ENCODE measurements around the gene PMS1. TPM values are rescaled to one million over a fixed set of nuclear protein-coding genes. Genes with fewer than 3 reads are reported as not detected.
A peak's percentile ranks its signal among the peaks of the same experiment; 100 is the strongest.

The PMS1 gene
- polyA plus RNA-seq, 1 of the 3 experiments (the other 2 are of a cell fraction), result 7.7 TPM

DNA sequence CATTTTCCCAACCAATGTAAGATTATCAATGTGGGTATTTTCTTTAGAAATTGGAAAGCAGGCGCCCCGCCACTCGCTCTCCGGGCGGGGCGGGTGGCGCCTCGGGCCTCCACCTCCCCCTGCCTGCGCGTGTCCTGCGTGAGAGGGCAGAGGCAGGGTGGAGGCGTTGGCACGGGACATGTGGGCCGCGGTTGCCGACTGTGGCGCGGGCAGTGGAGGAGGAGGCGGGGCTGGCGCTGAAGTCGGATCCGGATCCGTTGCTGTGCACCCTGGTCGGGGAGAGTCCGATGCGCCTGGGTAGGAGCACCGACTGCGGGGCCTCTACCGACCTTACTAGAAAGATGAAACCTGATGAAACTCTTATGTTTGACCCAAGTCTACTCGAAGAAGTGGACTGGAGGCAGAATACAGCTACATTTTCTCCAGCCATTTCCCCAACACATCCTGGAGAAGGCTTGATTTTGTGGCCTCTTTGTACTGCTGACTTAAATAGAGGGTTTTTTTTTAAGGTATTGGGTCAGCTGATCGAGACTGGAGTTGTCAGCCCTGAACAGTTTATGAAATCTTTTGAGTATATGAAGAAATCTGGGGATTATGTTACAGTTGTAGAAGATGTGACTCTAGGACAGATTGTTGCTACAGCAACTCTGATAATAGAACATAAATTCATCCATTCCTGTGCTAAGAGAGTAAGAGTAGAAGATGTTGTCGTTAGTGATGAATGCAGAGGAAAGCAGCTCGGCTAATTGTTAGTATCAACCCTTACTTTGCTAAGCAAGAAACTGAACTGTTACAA, 37.9 kb downstream of the PMS1 start:
- no peaks in the 10 kb centered on the region for H3K27me3 ChIP-seq (ENCODE audit: insufficient read depth)
- H3F3A ChIP-seq (replicated peaks; ENCODE audit: insufficient read depth), result peaks cover 23% of the 10 kb centered on the region
- no peaks in the 10 kb centered on the region for H3K9me2 ChIP-seq
- peak overlapping the region in 1 of 2 experiments; percentile 40; a peak in 1 of 4 replicates for H3K27ac ChIP-seq (ENCODE audit: low read depth in 2 of 2, low read length in 1 of 2)
- ChIA-PET POLR2A (no interaction called here), CTCF (no interaction called here)
- H3K9me3 ChIP-seq, result no peaks in the 10 kb centered on the region
- TF ChIP-seq USF2 (IDR thresholded peaks at IDR 0.05; ENCODE audit: borderline replicate concordance, low read depth, low read length) (no peak), TAF1 (IDR thresholded peaks at IDR 0.05; ENCODE audit: borderline replicate concordance, low read depth, low read length) (no peak)
- H3K9ac ChIP-seq, result no peak overlapping the region
- peak; percentile 16 for DNase-seq
- H3K4me3 ChIP-seq (ENCODE audit: low read depth in 2 of 2, low read length in 1 of 2), result no peak overlapping the region
- no peak overlapping the region for H2AFZ ChIP-seq (ENCODE audit: low read depth)
- H3K4me1 ChIP-seq (ENCODE audit: control insufficient read depth in 1 of 2, insufficient read depth in 2 of 2, low read depth in 1 of 2, low read length in 1 of 2), result peaks cover 0 to 6% of the 10 kb centered on the region in 2 experiments; a peak in 1 of 4 replicates
- 95% methylated on average over 33 of the region's 33 CpGs for WGBS (ENCODE audit: low lambda C conversion rate)
- no peaks in the 10 kb centered on the region for H3K79me2 ChIP-seq (ENCODE audit: insufficient read depth)
- peaks cover 19 to 36% of the 10 kb centered on the region in 2 experiments for H3K36me3 ChIP-seq (replicated peaks in 1 of 2; ENCODE audit: control insufficient read depth in 1 of 2, insufficient read depth in 2 of 2, low read length in 1 of 2)
- no peaks in the 10 kb centered on the region for H4K20me1 ChIP-seq (ENCODE audit: insufficient read depth)
- H3K4me2 ChIP-seq, result no peak overlapping the region

- WGBS (ENCODE audit: low lambda C conversion rate), result 98% methylated on average over 3 of the region's 3 CpGs
- H3F3A ChIP-seq (replicated peaks; ENCODE audit: insufficient read depth), result peaks cover 6% of the 10 kb centered on the region
- TF ChIP-seq, protein P1, sequence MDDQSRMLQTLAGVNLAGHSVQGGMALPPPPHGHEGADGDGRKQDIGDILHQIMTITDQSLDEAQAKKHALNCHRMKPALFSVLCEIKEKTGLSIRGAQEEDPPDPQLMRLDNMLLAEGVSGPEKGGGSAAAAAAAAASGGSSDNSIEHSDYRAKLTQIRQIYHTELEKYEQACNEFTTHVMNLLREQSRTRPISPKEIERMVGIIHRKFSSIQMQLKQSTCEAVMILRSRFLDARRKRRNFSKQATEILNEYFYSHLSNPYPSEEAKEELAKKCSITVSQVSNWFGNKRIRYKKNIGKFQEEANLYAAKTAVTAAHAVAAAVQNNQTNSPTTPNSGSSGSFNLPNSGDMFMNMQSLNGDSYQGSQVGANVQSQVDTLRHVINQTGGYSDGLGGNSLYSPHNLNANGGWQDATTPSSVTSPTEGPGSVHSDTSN (IDR thresholded peaks at IDR 0.05), result no peak
- no peak for TF ChIP-seq TCF12 (IDR thresholded peaks at IDR 0.05)
- TF ChIP-seq MXI1 (IDR thresholded peaks at IDR 0.05; ENCODE audit: low read depth, low read length), result no peak
- TF ChIP-seq USF2 (IDR thresholded peaks at IDR 0.05; ENCODE audit: borderline replicate concordance, low read depth, low read length), result no peak
- TF ChIP-seq, protein P2, sequence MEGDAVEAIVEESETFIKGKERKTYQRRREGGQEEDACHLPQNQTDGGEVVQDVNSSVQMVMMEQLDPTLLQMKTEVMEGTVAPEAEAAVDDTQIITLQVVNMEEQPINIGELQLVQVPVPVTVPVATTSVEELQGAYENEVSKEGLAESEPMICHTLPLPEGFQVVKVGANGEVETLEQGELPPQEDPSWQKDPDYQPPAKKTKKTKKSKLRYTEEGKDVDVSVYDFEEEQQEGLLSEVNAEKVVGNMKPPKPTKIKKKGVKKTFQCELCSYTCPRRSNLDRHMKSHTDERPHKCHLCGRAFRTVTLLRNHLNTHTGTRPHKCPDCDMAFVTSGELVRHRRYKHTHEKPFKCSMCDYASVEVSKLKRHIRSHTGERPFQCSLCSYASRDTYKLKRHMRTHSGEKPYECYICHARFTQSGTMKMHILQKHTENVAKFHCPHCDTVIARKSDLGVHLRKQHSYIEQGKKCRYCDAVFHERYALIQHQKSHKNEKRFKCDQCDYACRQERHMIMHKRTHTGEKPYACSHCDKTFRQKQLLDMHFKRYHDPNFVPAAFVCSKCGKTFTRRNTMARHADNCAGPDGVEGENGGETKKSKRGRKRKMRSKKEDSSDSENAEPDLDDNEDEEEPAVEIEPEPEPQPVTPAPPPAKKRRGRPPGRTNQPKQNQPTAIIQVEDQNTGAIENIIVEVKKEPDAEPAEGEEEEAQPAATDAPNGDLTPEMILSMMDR (IDR thresholded peaks at IDR 0.05), result no peak
- TF ChIP-seq FOXJ3 (CRISPR knock-in tag; IDR thresholded peaks at IDR 0.05), result no peak
- TF ChIP-seq RFX5 (IDR thresholded peaks at IDR 0.05; ENCODE audit: low read length), result no peak
- TF ChIP-seq, protein P3, sequence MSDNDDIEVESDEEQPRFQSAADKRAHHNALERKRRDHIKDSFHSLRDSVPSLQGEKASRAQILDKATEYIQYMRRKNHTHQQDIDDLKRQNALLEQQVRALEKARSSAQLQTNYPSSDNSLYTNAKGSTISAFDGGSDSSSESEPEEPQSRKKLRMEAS (IDR thresholded peaks at IDR 0.05; ENCODE audit: low read depth), result no peak
- no peak for TF ChIP-seq SMC3 (IDR thresholded peaks at IDR 0.05; ENCODE audit: low read depth, low read length)
- TF ChIP-seq, protein P4, sequence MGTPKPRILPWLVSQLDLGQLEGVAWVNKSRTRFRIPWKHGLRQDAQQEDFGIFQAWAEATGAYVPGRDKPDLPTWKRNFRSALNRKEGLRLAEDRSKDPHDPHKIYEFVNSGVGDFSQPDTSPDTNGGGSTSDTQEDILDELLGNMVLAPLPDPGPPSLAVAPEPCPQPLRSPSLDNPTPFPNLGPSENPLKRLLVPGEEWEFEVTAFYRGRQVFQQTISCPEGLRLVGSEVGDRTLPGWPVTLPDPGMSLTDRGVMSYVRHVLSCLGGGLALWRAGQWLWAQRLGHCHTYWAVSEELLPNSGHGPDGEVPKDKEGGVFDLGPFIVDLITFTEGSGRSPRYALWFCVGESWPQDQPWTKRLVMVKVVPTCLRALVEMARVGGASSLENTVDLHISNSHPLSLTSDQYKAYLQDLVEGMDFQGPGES (IDR thresholded peaks at IDR 0.05; ENCODE audit: low read depth, low read length), result no peak
- no peak for TF ChIP-seq RCOR1 (IDR thresholded peaks at IDR 0.05; ENCODE audit: low read length)
- no peak for TF ChIP-seq YY1 (IDR thresholded peaks at IDR 0.05; ENCODE audit: low read depth)
- TF ChIP-seq, protein P5, sequence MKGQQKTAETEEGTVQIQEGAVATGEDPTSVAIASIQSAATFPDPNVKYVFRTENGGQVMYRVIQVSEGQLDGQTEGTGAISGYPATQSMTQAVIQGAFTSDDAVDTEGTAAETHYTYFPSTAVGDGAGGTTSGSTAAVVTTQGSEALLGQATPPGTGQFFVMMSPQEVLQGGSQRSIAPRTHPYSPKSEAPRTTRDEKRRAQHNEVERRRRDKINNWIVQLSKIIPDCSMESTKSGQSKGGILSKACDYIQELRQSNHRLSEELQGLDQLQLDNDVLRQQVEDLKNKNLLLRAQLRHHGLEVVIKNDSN (IDR thresholded peaks at IDR 0.05; ENCODE audit: borderline replicate concordance, low read depth), result no peak
- no peak for TF ChIP-seq POLR2AphosphoS5 (IDR thresholded peaks at IDR 0.05; ENCODE audit: low read depth, low read length)
- TF ChIP-seq CHD2 (IDR thresholded peaks at IDR 0.05; ENCODE audit: low read length, partially characterized antibody), result no peak
- TF ChIP-seq EP300 (IDR thresholded peaks at IDR 0.05; ENCODE audit: borderline replicate concordance in 1 of 2, low read depth in 1 of 2, low read length in 1 of 2), result no peak
- no peak for TF ChIP-seq SIN3A (IDR thresholded peaks at IDR 0.05; ENCODE audit: borderline replicate concordance, low read depth, low read length)
These were observed 40.6 kb downstream of the PMS1 start for GRCh38 chr2:189824694-189825396.

More at GRCh38 chr2:189824694-189825396, 40.6 kb downstream of the PMS1 start:
- H3K27me3 ChIP-seq (ENCODE audit: insufficient read depth), result no peaks in the 10 kb centered on the region
- POLR2A ChIA-PET, result no interaction called here
- no peaks in the 10 kb centered on the region for H3K9me3 ChIP-seq
- no peak for DNase-seq
- H3K4me1 ChIP-seq (ENCODE audit: control insufficient read depth in 1 of 2, insufficient read depth in 2 of 2, low read depth in 1 of 2, low read length in 1 of 2), result peaks cover 2 to 12% of the 10 kb centered on the region in 2 experiments; a peak in 3 of 4 replicates
- peaks cover 5 to 18% of the 10 kb centered on the region in 2 experiments for H3K36me3 ChIP-seq (replicated peaks in 1 of 2; ENCODE audit: control insufficient read depth in 1 of 2, insufficient read depth in 2 of 2, low read length in 1 of 2)
- H3K79me2 ChIP-seq (ENCODE audit: insufficient read depth), result no peaks in the 10 kb centered on the region
- no peaks in the 10 kb centered on the region for H3K9me2 ChIP-seq
- no peak overlapping the region for H3K27ac ChIP-seq (ENCODE audit: low read depth in 2 of 2, low read length in 1 of 2)
- no peak overlapping the region for H3K4me2 ChIP-seq
- H2AFZ ChIP-seq (ENCODE audit: low read depth), result no peak overlapping the region
- CTCF ChIA-PET, result no interaction called here
- H3K9ac ChIP-seq, result no peak overlapping the region
- H4K20me1 ChIP-seq (ENCODE audit: insufficient read depth), result no peaks in the 10 kb centered on the region
- H3K4me3 ChIP-seq (ENCODE audit: low read depth in 2 of 2, low read length in 1 of 2), result no peak overlapping the region
